ENCODE measurements around the gene TRPV6. TPM values are rescaled to one million over a fixed set of nuclear protein-coding genes. Genes with fewer than 3 reads are reported as not detected.

The TRPV6 gene
- total RNA-seq, 1 donor from 2014 or later: under 0.01 TPM

GRCh38 chr7:142908921-142909890 is 23.7 kb upstream of the TRPV6 start:
- DNase-seq (ENCODE audit: low spot score in 2 of 2) (no peak), FAIRE-seq (no peak)

- FAIRE-seq: no peak
- no peak for DNase-seq (ENCODE audit: low spot score in 2 of 2)
Measured at GRCh38 chr7:142908290-142908689, 22.7 kb upstream of the TRPV6 start.

DNA sequence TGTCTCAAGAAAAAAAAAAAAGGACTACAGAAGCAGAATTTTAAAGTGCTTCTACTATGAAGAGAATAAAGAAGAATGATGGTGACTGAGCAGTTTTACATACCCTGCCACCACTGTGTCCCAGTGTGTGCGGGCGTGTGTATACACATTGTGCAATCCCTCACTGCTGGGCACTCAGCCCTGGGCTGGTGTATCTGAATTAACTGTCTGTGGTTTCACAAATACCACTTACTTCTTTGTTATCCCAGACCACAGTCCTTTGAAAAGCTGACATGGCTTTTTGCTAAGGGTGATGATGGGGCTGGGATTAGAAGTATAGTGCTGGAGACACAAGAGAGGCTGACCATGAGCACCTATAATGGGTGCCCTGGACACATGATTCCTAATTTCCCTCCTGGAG is 21.1 kb upstream of the TRPV6 start:
- FAIRE-seq: no peak

DNA sequence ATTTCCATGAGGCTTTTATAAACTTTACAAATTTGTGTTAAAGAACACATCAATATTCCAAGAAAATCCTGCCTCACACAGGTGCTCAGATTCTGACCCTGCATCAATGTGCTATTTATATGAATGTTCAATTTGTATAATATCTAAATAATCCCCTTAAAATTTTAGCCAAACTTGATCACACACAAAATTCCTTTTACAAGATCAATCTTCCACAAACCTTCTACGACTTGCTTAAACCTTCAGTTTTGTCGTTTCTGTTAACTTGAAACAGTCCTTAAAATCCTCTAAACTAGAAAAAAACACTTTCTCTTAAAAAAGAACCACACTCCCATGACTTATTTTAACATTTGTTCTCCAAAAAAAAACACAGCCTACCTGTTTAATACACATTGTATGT is 20.2 kb upstream of the TRPV6 start:
- FAIRE-seq: no peak
- DNase-seq (ENCODE audit: low spot score in 2 of 2): no peak

More for the DNA sequence above, 21.1 kb upstream of the TRPV6 start:
- no peak for DNase-seq (ENCODE audit: low spot score in 2 of 2)

- DNase-seq (ENCODE audit: low spot score in 2 of 2) (no peak), FAIRE-seq (no peak)
Measured at GRCh38 chr7:142904128-142904527, 18.6 kb upstream of the TRPV6 start.

GRCh38 chr7:142901426-142902259 is 16.1 kb upstream of the TRPV6 start:
- DNase-seq (ENCODE audit: low spot score in 2 of 2): no peak
- no peak for FAIRE-seq

DNA sequence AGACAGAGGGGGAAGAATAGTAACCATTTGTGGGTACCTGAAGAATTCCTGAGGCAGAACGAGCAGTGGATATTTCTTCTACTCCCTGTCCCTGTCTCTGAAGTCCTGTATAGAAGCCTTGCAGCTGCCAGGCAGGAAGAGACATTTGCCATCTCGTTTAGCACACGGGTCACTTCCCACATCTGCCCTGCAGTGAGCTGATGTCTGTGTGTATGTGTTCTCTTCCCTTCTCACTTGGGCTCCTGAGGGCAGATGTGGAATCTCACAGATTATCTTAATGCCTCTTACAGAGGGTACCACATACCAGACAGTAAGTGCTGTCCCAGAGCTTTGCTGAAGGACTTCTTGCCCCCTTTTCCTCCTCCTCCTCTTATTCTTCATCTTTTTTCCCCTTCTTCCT is 14.1 kb upstream of the TRPV6 start:
- DNase-seq (ENCODE audit: low spot score in 2 of 2): no peak
- no peak for FAIRE-seq

DNA sequence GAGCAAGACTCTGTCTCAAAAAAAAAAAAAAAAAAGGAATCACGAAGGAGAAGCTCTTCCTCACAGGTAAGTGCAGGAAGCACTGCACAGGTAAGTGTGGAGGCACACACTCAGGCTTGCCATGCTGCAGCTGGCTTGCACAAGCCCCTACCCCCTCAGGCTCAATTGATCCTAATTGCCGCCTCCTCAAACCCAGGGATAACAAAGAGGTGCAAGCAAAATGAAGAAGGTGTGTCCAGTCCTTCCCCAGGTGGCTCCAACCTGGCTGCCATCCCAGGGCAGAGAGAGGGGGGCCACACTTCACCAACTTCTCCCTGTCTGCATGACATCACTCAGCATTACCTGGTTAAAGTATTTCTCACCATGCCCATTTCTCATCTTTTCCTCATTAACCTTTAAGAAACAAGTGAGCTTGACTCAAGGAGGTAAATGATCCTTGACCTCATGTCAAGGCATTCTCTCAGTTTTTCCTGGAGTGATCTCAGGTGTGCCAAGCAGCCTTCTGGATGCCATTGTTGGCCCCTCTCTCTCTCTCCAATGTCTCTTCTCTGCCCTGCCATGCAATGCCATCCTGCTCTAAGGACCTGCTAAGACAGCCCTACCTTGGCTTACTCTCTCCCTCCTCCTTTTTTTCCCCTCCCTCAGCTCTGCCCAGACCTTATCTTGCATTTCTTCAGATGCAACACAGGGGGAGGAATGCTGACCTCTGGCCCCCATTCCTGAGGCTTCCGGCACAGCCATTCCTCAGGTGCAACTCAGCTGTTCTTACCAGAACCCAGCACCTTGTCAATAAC is 13.0 kb upstream of the TRPV6 start:
- FAIRE-seq: no peak
- no peak for DNase-seq (ENCODE audit: low spot score in 2 of 2)

- FAIRE-seq: no peak
- no peak for DNase-seq (ENCODE audit: low spot score in 2 of 2)
Measured at GRCh38 chr7:142897691-142898090, 12.1 kb upstream of the TRPV6 start.

GRCh38 chr7:142896741-142897379 is 11.3 kb upstream of the TRPV6 start:
- FAIRE-seq: no peak
- no peak for DNase-seq (ENCODE audit: low spot score in 2 of 2)

GRCh38 chr7:142896151-142896550 is 10.6 kb upstream of the TRPV6 start:
- FAIRE-seq (no peak), DNase-seq (ENCODE audit: low spot score in 2 of 2) (no peak)

GRCh38 chr7:142894985-142895593 is 9.5 kb upstream of the TRPV6 start:
- FAIRE-seq (no peak), DNase-seq (ENCODE audit: low spot score in 2 of 2) (no peak)

GRCh38 chr7:142894112-142894984 is 8.8 kb upstream of the TRPV6 start:
- FAIRE-seq (no peak), DNase-seq (ENCODE audit: low spot score in 2 of 2) (no peak)

GRCh38 chr7:142892951-142893350 is 7.4 kb upstream of the TRPV6 start:
- no peak for FAIRE-seq
- DNase-seq (ENCODE audit: low spot score in 2 of 2): no peak

DNA sequence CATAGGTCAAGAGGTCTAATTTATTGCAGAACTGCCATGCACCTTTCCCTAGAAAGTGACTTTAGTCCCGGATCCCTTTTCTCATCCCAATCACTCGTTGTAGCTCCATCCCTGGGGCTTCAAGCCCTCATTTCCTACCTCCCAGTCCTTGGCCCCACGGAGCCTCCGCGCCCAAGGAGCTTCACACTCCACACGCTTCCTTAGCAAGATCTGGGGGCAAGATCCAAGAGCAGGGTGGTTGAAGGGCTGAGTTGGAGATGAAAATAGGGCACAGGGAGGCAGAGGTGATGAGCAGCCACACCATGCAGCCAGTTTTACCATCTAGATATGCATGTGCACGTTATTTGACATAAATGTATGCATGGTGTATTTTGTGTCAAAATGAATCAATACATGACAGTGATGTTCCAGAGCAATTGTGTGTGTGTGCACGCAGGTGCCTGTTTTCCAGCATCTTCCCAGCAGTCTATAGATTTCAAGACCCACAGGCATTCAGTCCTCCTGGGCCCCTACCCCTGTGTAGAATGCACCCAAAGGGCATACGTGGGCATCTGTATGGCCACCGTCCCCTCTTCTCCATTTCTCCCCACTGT is 6.0 kb upstream of the TRPV6 start:
- DNase-seq (ENCODE audit: low spot score in 2 of 2) (no peak), FAIRE-seq (no peak)

DNA sequence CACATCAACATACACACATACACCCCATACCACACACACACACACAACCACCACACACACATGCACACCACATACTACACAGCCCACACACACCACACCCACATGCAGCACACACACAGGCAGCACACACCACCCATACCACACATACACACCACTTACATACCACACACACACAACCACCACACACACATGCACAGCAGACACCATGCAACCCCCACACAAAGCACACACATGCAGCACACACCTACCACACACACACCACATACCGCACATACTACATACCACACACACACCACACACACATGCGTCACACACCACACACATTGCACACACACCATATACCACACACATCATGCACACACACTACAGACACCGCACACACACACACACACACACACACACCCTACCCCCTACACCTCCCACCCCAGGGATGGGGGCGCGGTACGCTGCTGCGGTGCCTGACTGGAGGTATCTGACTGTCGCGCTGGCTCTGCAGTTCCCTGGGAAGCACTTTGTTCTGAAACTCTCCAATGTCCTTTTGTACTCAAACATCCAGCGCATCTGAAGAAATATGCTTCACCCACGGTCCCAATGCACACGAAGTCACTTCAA is 5.4 kb upstream of the TRPV6 start:
- DNase-seq (ENCODE audit: low spot score in 2 of 2) (no peak), FAIRE-seq (no peak)

DNA sequence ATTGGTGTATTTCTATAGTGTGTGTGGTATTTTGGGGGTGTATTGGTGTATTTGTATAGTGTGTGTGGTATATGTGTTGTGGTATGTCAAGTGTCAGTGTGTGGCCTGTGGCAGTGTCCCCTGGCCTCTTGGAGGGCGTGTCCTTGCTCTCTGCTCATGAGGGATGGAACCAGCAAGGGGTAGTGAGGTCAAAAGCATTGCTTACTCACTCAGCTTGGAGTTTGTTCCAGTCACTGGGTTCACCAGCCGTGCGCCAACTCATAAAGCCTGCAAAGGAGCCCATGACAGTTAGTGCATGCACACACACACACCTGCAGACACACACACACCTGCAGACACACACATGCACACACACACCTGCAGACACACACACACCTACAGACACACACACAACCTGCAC is 4.3 kb upstream of the TRPV6 start:
- no peak for DNase-seq (ENCODE audit: low spot score in 2 of 2)
- no peak for FAIRE-seq

Data from frontal cortex (tissue), 4 donors.